ENCODE measurements around the gene GSK3B. TPM values are rescaled to one million over a fixed set of nuclear protein-coding genes. Genes with fewer than 3 reads are reported as not detected.

Gene GSK3B
- total and polyA plus RNA-seq, 3 donors from 2014 or later, result 64.9 to 73.1 (median 65.1) TPM

Small RNA genes lying within 50 kb of the gene (small RNA-seq; reads per million reads assigned to genes)
- gene RN7SL397P, result 0 reads per million in 2 donors
- 0 reads per million in 2 donors for gene RN7SL762P

Other genes starting within 250 kb of the GSK3B start
- 10 to 100 TPM in 1 of 2 donors, 1 to 10 TPM in 1; 5.5 to 12.7 TPM for gene GPR156, start 190.8 kb upstream of the GSK3B start, total RNA-seq
- 7.3 TPM for gene GPR156, start 190.8 kb upstream of the GSK3B start, polyA plus RNA-seq (ENCODE audit: insufficient read depth, low read depth, low replicate concordance)